GM21360 (cell line): Measurements from ENCODE around the gene USP34.

ENCODE experiments used
- ATAC-seq: cut with Tn5 transposase; IDR thresholded peaks from one replicate; pipeline ENCODE4 v1.9.1; 2021; ENCODE audit warnings: mild to moderate bottlenecking, moderate library complexity; ENCODE audit not compliant: unreplicated experiment

USP34 gene

DNA sequence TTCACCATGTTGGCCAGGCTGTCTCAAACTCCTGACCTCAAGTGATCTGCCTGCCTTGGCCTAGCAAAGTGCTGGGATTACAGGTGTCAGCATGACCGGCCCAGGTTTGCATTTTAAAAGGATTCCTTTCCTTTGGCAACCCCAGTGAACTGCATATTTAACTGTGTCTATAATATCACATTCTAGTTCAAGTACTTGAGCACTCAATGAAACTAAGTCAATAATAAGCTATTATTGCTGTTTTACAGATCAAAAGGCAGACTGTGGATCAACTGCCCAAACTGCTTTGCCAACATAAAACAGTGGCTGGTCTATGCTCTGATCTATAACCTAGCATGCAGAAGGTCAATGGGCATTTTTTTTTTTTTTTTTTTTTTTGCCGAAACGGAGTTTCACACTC lies 144.5 kb downstream of the USP34 start:
- ATAC-seq = no peak

DNA sequence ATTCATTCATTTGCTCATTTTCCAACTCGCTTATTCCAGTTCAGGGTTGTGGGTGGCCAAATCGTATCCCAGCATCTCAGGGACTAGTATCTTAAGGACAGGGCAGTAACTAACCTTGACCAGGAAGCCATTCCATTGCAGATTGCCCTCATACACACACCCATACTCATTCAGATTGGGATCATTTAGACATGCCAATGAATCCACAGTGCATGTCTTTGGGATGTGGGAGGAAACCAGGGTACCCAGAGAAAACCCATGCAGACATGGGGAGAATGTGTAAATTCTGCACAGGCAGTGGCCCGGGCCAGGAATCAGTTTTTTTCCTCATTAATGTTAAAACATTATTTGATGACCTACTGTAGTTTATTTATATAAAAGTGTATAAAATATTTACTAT lies 150.7 kb downstream of the USP34 start:
- ATAC-seq = no peak

DNA sequence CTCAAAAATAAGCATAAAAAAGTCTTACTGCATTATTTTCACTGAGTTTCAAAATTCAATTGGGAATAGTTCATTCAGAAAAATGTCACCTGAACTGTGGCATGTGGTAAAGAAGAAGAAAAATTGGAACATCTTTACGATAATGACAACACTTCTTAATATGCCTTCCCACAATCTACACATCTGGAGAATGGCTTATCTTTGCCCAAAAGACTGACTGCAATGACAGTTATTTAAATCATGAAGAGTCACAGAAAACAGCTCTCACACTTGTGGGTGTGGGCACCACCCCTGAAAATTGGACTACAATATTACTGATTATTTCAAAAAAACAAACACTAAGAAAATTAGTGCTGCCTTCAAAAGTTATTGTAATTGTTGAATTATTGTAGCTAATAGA lies 152.3 kb downstream of the USP34 start:
- ATAC-seq = no peak

DNA sequence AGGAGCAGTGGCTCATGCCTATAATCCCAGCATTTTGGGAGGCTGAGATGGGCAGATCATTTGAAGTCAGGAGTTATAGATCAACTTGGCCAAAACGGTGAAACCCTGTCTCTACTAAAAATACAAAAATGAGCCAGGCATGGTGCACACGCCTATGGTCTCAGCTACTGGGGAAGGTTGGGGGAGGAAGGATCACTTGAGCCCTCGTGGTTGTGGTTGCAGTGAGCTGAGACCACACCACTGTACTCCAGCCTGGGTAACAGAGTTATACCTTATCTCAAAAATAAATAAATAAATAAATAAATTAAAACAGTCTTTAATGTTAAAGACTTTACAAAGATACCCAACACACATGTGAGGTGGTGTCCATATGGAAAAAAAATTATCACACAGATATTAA lies 174.9 kb downstream of the USP34 start:
- no peak for ATAC-seq

DNA sequence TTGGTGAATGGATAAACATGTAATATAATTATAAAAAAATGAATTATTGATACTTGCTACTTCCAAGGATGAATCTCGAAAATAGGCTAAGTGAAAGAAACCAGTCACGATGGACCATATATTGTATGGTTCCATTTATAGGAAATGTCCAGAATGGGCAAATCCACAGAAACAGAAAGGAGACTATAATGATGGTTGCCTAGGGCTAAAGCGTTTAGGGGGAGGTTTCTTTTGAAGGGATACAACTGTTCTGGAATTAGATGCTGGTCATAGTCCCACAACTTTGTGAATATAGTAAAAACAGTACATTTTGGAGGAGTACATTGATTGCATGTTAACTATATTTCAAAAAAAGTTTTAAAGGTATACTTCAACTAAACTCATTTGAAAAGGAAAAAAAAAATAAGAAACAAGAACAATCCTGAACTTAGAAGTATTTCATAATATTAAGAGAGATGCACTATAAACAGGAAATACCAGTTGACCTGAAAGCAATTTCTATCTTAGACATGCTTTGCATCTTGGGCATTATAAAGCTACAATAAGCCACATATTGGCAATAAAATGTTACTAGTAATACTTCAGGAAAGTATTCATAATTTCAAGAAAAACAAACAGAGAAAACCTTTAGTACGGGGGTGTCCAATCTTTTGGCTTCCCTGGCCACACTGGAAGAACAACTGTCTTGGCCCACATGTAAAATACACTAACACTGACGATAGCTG lies 178.9 kb downstream of the USP34 start:
- ATAC-seq = no peak

DNA sequence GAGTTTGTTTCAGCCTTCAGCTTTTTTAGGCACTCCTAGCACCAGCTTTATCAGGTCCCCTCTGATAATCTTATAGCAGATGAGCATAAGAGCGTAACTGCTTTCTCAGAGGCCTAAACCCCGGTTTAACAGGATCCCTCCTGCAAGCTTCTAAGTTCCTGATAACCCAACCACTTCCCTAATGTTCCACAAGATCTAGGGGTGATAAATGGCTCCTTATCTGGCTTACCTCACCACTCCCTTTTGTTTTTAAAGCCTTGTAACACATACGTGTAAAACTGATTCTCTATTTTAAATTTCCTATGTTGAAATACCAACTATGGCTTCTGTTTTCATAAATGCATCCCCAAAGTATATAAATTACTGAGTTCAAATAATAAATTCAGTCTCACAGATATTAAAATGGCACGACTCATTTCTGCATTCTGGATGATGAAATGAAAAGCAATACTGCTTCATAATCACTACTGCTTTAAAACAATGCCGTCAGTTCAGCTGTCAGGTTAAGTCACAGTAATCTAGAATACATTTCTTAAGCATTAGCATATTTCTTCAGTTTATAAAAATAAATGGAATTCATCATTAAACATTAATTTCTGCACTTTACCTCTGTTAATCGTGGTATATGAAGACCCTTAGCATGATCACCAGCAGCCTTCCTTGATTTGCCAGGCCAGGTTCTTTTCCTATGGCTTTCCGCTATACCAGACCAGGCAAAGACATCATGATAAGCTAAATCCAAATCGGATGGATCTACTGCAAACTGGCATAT lies 182.6 kb downstream of the USP34 start:
- ATAC-seq = no peak

DNA sequence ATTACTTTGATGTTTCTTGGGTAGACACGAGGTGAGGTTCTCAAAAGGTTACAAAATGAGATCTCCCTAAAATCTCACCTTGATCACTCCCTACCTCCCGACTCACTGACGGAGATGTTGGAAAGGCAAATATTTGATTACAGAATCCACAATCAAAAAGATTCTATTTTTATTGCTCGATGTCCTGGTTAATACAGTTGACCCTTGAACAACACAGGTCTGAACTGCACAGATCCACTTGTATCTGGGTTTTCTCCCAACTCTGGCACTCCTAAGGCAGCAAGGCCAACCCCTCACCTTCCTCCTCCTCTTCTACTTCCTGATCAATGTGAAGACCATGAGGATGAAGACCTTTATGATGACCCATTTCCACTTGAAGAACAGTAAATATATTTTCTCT lies 183.6 kb downstream of the USP34 start:
- ATAC-seq = no peak

DNA sequence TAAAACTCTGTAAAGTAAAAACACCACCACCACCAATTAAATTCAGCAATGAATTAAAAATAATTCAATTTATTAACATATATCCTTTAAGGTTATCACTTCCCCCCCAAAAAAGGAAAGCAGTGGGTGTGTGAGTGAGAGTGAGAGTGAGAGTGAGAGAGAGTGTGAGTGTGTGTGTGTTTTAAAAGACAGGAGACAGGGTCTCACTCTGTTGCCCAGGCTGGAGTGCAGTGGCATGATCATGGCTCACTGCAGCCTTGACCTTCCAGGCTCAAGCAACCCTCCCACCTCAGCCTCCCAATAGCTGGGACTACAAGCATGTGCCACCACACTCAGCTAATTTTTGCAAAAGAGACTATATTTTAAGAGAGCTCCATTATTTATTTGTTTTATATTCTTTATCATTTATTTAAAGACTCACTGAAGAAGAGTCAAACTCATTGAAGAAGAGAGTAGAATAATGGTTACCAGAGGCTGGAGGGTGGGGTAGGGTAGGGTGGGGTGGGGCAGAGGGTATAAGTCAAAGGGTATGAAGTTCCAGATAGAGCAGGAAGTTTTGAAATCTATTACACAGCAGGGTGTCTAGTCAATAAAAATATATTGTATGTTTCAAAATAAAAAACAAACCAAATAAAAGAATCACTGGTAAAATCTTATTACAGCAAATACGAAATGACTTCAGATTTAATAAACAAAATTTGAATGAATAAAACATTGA lies 187.3 kb downstream of the USP34 start:
- ATAC-seq = no peak

DNA sequence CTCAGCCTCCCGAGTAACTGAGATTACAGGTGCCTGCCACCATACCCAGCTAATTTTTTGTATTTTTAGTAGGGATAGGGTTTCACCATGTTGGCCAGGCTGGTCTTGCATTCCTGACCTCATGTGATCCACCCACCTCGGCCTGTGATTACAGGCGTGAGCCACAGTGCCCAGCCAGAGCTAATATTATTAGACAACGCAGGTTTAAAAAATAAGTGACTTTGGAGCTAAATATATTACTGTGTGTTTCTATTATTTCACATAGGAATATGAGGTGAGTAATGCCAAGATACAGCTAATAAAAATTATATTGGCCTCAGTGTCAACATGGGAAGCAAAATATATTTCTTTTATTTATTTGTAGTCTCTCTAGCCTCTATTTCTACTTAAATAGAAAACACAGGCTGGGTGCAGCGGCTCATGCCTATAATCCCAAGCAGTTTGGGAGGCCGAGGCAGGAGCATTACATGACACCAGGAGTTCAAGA lies 188.7 kb downstream of the USP34 start:
- no peak for ATAC-seq

DNA sequence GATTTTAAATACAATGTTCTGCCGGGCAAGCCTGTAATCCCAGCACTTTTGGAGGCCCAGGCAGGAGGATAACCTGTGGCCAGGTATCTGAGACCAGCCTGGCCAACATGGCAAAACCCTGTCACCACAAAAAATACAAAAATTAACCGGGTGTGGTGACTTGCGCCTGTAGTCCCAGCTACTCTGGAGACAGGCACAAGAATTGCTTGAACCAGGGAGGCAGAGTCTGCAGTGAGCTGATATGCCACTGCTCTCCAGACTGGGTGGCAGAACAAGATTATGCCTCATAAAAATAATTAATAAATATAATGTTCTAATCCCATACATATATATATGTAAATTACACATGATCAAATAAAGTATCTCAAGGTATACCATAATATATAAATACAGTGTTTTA lies 189.6 kb downstream of the USP34 start:
- no peak for ATAC-seq

DNA sequence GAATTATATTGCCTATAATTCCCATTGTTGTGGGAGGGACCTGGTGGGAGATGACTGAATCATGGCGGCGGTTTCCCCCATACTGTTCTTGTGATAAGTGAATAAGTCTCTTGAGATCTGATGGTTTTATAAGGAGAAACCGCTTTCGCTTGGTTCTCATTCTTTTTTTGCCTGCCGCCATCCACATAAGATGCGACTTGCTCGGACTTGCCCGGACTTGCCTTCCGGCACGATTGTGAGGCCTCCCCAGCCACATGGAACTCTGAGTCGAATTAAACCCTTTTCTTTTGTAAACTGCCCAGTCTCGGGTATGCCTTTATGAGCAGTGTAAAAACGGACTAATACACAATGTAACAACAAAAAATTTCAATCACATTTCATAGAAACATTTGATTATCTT lies 193.1 kb downstream of the USP34 start:
- no peak for ATAC-seq

DNA sequence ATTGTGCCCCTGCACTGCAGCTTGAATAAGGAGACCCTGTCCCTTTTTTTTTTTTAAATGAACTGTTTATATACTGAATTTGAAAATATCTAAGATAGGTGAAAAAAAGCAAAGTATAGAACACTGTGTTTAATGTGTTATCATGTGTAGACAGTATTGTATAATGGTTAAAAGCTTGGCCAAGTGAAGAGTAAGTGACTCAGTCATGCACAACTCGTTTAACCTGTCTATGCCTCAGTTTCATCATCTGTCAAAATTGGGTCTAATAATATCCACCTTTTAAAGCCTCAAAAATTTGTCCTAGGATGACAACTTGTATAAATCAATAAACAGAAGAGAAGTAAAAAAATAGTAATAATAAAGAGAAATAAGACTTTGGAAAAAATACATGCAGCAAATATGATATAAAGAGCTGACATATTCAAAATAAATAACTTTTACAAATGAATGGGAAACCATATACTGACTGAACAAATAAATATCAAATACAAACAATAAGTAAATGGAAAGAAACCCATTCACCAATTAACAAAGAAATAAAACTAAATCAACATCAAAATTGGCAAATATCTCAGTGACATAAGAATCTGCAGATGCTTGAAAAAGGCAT lies 195.2 kb downstream of the USP34 start:
- ATAC-seq = no peak

DNA sequence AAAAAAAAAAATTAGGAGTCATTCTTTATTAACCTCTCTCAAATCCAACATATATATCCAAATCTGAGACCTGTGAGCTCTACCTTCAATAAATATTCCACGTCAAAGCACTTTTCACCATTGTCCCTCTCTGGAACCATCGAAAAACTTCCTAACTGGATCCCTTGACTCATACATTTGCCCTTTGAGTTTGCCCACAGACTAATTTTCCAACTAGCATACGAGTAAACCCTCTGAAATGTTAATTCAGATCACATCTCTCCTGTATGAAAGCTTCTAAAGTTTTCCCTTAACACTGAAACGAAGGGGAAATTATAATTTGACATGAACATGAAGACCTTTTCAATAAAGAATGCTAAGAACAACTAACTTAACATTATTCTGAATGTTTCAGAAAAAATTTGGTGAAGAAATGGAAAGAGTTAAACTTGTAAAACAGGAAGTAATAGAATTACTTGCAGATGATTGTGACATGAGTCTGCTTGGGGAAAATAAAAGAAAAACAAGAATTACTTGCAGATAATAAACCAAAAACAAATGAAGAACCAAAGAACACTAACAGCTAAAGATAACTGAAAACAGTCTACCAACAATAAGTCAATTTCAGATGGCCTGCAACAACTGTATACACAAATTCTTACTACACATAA lies 198.3 kb downstream of the USP34 start:
- no peak for ATAC-seq

DNA sequence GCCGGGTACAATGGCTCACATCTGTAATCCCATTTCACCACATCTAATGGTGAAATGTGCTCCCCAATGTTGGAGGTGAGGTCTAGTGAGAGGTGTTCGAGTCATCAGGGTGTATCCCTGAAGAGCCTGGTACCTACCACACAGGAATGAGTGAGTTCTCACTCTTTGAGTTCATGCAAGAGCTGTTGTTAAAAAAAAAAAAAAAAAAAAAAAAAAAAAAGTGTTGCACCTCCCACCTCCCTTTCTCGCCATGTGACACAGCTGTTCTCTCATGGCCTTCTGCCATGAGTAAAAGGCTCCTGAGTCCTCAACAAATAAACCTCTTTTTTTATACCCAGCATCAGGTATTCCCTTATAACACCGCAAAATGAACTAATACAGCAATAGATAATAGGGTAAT lies 202.6 kb downstream of the USP34 start:
- no peak for ATAC-seq

DNA sequence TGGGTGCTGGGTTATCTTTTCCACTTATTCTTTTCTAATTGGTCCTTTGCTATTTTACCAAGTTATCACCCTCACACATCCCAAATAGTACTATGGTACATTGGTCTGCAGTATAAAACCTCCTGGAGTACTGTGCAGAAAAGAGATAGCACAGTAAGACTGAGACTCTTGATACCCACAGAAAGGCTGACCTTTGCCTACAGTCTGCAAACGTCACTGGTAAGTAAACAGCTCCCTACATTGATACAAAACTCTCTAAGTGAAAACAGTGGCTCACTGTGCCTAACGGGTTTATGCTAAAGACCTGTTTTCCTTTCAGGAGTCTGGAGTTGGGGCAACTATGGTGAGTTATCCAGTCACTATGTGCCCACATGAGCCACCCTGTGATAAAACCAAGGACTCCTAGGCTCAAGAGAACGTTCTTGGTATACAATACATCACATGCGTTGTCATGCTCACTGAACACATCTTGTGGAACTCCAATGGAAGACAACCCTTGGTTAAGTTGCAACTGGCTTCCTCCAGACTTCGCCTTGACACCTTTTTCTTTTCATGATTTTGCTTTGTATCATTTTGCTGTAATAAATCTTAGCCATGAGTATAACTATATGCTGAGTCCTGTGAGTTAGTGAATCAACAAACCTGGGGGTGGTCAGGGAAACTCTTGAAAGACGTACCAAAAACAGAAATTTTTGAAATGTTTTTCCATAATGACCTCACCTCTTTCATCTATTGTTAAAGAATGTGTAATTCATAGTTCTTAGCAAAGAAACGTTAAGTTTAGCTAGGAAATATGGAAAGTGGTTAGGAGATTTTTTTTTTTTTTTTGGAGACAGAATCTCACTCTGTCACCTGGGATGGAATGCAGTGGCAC lies 204.0 kb downstream of the USP34 start:
- no peak for ATAC-seq

DNA sequence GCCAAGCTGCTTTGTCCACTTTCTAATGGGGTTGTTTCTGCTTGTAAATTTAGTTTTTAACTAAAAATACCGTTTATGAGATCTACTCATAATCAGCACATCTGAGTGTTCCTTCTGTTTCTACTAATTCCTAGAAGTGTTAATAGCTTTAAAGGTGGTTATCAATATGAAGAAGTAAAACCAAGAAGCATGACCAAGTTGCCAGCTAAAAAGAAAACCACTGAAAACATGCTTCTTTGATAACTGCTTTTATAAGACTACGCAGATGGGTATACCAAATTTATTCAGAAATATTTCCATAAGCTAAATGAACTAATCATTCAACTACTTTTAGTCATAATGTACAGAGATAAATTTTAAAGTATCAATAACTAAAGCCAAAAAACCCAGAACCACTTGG lies 207.1 kb downstream of the USP34 start:
- no peak for ATAC-seq

DNA sequence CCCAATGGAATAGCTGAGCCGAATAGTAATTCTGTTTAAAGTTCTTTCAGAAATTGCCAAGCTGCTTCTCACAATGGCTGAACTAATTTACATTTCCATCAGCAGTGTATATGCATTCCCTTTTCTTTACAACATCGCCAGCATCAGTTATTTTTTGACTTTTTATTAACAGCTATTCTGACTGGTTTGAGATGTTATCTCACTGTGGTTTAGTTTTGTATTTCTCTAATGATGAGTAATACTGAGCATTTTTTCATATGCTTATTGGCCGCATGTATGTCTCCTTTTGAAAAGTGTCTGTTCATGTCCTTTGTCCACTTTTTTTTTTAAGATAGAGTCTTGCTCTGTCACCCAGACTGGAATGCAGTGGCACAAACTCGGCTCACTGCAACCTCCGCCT lies 208.2 kb downstream of the USP34 start:
- no peak for ATAC-seq

DNA sequence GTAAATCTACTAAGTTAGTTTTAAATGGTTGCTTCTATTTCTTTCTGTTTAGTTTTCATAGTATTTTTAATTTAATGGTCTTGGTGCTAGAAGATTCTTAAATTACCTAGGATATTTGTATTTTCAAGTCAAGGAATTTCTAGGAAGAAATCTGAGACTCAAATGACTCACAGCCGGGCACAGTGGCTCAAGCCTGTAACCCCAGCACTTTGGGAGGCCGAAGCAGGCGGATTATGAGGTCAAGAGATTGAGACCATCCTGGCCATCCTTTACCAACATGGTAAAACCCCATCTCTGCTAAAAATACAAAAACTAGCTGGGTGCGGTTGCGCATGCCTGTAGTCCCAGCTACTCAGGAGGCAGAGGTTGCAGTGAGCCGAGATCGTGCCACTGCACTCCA lies 213.4 kb downstream of the USP34 start:
- ATAC-seq = no peak

DNA sequence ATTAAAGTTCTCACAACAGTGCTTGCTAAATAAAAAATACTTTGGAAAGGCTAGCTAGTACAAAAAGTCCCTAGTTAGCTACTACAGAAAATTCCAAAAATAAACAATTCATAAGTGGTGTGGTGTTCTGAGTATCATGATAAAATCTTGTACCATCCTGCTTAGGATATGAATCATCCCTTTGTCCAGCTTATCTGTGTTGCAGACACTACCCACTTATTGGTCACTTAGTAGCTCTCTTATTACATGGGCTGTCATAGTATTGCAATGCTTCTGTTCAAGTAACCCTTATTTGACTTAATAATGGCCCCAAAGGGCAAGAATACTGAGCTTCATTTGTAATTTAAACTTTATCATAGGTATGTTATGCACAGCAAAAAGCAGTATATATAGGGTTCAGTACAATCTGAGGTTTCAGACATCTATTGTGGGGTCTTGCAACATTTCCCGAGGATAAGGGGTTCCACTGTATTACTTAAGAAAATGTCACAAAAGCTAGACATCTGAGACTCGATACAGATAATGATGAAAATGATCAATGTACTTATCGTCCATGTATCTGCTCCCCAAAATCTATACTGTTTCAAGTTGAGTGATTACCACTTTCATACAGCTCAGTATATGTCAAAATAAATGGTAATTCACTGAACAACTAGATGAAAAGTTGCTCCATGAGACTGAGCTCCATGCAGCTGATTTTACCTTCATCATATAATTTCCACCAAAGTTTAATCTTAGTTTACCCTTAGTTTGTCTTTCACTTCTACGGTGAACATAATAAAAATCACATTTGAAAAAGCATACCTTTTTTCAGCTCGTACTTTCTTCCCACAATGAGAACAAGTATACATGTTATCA lies 215.1 kb downstream of the USP34 start:
- ATAC-seq = no peak
